IMR-90 (cell line): Measurements from ENCODE around the gene DNM3. TPM values are rescaled to one million over a fixed set of nuclear protein-coding genes. Genes with fewer than 3 reads are reported as not detected.

Source experiments
- ATAC-seq: fragments of 200-7000 bp; cut with Tn5 transposase; 2 replicates; pipeline ENCODE4 v1.9.1; 2020; ENCODE audit warnings: low read depth, mild to moderate bottlenecking, moderate library complexity
- BruUV-seq: library from RNA; stranded (reverse); fragments of 400-500 nt; replicated peaks from 2 replicates; lab custom pipeline; 2021; lab: Mats Ljungman, UMichigan
- CTCF ChIA-PET: fragments of 300-600 bp; formaldehyde crosslinking; extraction: SDS; loops from one replicate; lab custom pipeline; 2021; ENCODE audit warnings: antibody characterized with exemption; lab: Yijun Ruan, JAX
- POLR2A ChIA-PET: fragments of 300-600 bp; sonication (Branson Sonifier 250); formaldehyde crosslinking; loops from one replicate; lab custom pipeline; 2022; ENCODE audit warnings: antibody characterized with exemption; ENCODE audit not compliant: unreplicated experiment; lab: Charles Lee
- DNase-seq: peaks from one replicate; pipeline ENCODE4 v3.0.0; 2013
- H2AFZ ChIP-seq: replicated peaks from 2 replicates; pipeline ENCODE3; 2013; ENCODE audit warnings: low read length, mild to moderate bottlenecking; ENCODE audit not compliant: poor library complexity
- H2AK5ac ChIP-seq: 2 replicates; pipeline ENCODE4 v1.6.1; 2013; ENCODE audit warnings: low read depth, low read length, inconsistent platforms
- H2AK9ac ChIP-seq: replicated peaks from 2 replicates; pipeline ENCODE3; 2013; ENCODE audit warnings: mild to moderate bottlenecking, low read depth, low read length, moderate library complexity; ENCODE audit not compliant: poor library complexity
- H2BK120ac ChIP-seq: 2 replicates; pipeline ENCODE4 v1.6.1; 2013; ENCODE audit warnings: low read depth, low read length, inconsistent platforms
- H2BK15ac ChIP-seq: 3 replicates; pipeline ENCODE4 v1.6.1; 2013; ENCODE audit warnings: low read depth, low read length, inconsistent platforms
- H2BK20ac ChIP-seq: 2 replicates; pipeline ENCODE4 v1.6.1; 2013; ENCODE audit warnings: low read depth, mild to moderate bottlenecking, inconsistent platforms, low read length, moderate library complexity
- H2BK5ac ChIP-seq: 2 replicates; pipeline ENCODE4 v1.6.1; 2013; ENCODE audit warnings: mild to moderate bottlenecking, low read depth, low read length, inconsistent platforms; ENCODE audit not compliant: poor library complexity, severe bottlenecking
- H3K14ac ChIP-seq: replicated peaks from 2 replicates; pipeline ENCODE4 v1.6.1; 2013; ENCODE audit warnings: low read depth, low read length, inconsistent platforms
- H3K18ac ChIP-seq: 2 replicates; pipeline ENCODE4 v1.6.1; 2013; ENCODE audit warnings: low read depth, low read length, control low read depth
- H3K23ac ChIP-seq: 2 replicates; pipeline ENCODE4 v1.6.1; 2013; ENCODE audit warnings: low read depth, low read length, inconsistent platforms
- H3K27ac ChIP-seq: 2 replicates; pipeline ENCODE4 v1.5.1; 2013; ENCODE audit warnings: mild to moderate bottlenecking, control low read depth, low read length; ENCODE audit not compliant: insufficient read depth
- H3K27me3 ChIP-seq: 2 replicates; pipeline ENCODE4 v1.6.1; 2013; ENCODE audit warnings: low read length; ENCODE audit not compliant: control insufficient read depth, insufficient read depth
- H3K36me3 ChIP-seq: 2 replicates; pipeline ENCODE4 v1.6.1; 2013; ENCODE audit warnings: low read length, mixed read lengths; ENCODE audit not compliant: control insufficient read depth, insufficient read depth
- H3K4ac ChIP-seq: 2 replicates; pipeline ENCODE4 v1.6.1; 2013; ENCODE audit warnings: low read depth, low read length, inconsistent platforms
- H3K4me1 ChIP-seq: 2 replicates; pipeline ENCODE4 v1.6.1; 2013; ENCODE audit warnings: low read length, mixed read lengths; ENCODE audit not compliant: control insufficient read depth, insufficient read depth
- H3K4me2 ChIP-seq: 2 replicates; pipeline ENCODE4 v1.6.1; 2013; ENCODE audit warnings: low read depth, mild to moderate bottlenecking, control low read depth, low read length, moderate library complexity
- H3K4me3 ChIP-seq: 2 replicates; pipeline ENCODE4 v1.5.1; 2013; ENCODE audit warnings: low read depth, mild to moderate bottlenecking, control low read depth, low read length, moderate library complexity; ENCODE audit not compliant: insufficient read depth
- H3K56ac ChIP-seq: 2 replicates; pipeline ENCODE4 v1.6.1; 2013; ENCODE audit warnings: low read length, inconsistent platforms; ENCODE audit not compliant: insufficient read depth; ENCODE audit errors: extremely low read depth
- H3K79me1 ChIP-seq, 2 experiments: 2 replicates each; pipeline ENCODE4 v1.6.1; 2013; ENCODE audit warnings: low read length in 2 of 2, inconsistent platforms in 1 of 2, low read depth in 1 of 2
- H3K9ac ChIP-seq: 2 replicates; pipeline ENCODE4 v1.6.1; 2013; ENCODE audit warnings: low read depth, low read length, control low read depth
- H3K9me1 ChIP-seq: 2 replicates; pipeline ENCODE4 v1.6.1; 2013; ENCODE audit warnings: low read length, inconsistent platforms; ENCODE audit not compliant: insufficient read depth
- H3K9me3 ChIP-seq: 2 replicates; pipeline ENCODE4 v1.6.1; 2013; ENCODE audit warnings: low read length; ENCODE audit not compliant: control insufficient read depth, insufficient read depth
- H4K20me1 ChIP-seq: 2 replicates; pipeline ENCODE4 v1.6.1; 2013; ENCODE audit warnings: low read length, inconsistent platforms; ENCODE audit not compliant: insufficient read depth
- H4K5ac ChIP-seq: 2 replicates; pipeline ENCODE4 v1.6.1; 2013; ENCODE audit warnings: mild to moderate bottlenecking, low read depth, low read length, control low read depth
- H4K8ac ChIP-seq, 2 experiments: 2 replicates each; pipeline ENCODE4 v1.6.1; 2013; ENCODE audit warnings: low read depth in 2 of 2, low read length in 2 of 2, control low read depth in 1 of 2, inconsistent platforms in 1 of 2
- H4K91ac ChIP-seq: 2 replicates; pipeline ENCODE4 v1.6.1; 2013; ENCODE audit warnings: low read depth, low read length, inconsistent platforms; ENCODE audit not compliant: insufficient read depth
- BHLHE40 ChIP-seq: fragments of 150-350 bp; IDR thresholded peaks from 2 replicates; pipeline ENCODE4 v1.6.1; 2016; ENCODE audit warnings: mild to moderate bottlenecking, low read depth, low read length
- CEBPB ChIP-seq: IDR thresholded peaks from 2 replicates; pipeline ENCODE4 v1.6.1; 2012; ENCODE audit warnings: low read depth, low read length, improper control_type of control experiment
- CHD1 ChIP-seq: IDR thresholded peaks from 2 replicates; pipeline ENCODE4 v1.6.1; 2012; ENCODE audit warnings: low read depth, low read length, improper control_type of control experiment
- CTCF ChIP-seq: conservative IDR thresholded peaks from 2 replicates; pipeline ENCODE4 v1.5.1; 2012; ENCODE audit warnings: mild to moderate bottlenecking, low read depth, low read length, improper control_type of control experiment
- ELK1 ChIP-seq: fragments of 150-350 bp; IDR thresholded peaks from 2 replicates; pipeline ENCODE4 v1.6.1; 2016; ENCODE audit warnings: low read depth, mild to moderate bottlenecking, low read length, moderate library complexity, borderline replicate concordance
- FOS ChIP-seq: fragments of 150-350 bp; IDR thresholded peaks from 2 replicates; pipeline ENCODE4 v1.6.1; 2016; ENCODE audit warnings: low read depth, low read length
- MAFK ChIP-seq: IDR thresholded peaks from 2 replicates; pipeline ENCODE4 v1.6.1; 2012; ENCODE audit warnings: low read depth, low read length, improper control_type of control experiment
- MAZ ChIP-seq: IDR thresholded peaks from 2 replicates; pipeline ENCODE4 v1.6.1; 2012; ENCODE audit warnings: low read depth, mild to moderate bottlenecking, low read length, improper control_type of control experiment, moderate library complexity, borderline replicate concordance
- MXI1 ChIP-seq: IDR thresholded peaks from 2 replicates; pipeline ENCODE4 v1.6.1; 2012; ENCODE audit warnings: low read depth, mild to moderate bottlenecking, low read length, moderate library complexity, borderline replicate concordance
- NFE2L2 ChIP-seq: fragments of 150-350 bp; IDR thresholded peaks from 2 replicates; pipeline ENCODE4 v1.6.1; 2016; ENCODE audit warnings: low read depth, mild to moderate bottlenecking, low read length
- POLR2A ChIP-seq: IDR thresholded peaks from 2 replicates; pipeline ENCODE4 v1.6.1; 2012; ENCODE audit warnings: mild to moderate bottlenecking, low read depth, low read length
- RAD21 ChIP-seq: IDR thresholded peaks from 2 replicates; pipeline ENCODE4 v1.6.1; 2012; ENCODE audit warnings: low read length, improper control_type of control experiment
- RCOR1 ChIP-seq: IDR thresholded peaks from 2 replicates; pipeline ENCODE4 v1.6.1; 2012; ENCODE audit warnings: mild to moderate bottlenecking, low read length, improper control_type of control experiment; ENCODE audit not compliant: insufficient replicate concordance
- RFX5 ChIP-seq: IDR thresholded peaks from 2 replicates; pipeline ENCODE4 v1.8.0; 2012; ENCODE audit warnings: low read depth, mild to moderate bottlenecking, low read length, moderate library complexity
- SMC3 ChIP-seq: fragments of 150-350 bp; IDR thresholded peaks from 2 replicates; pipeline ENCODE4 v1.6.1; 2016; ENCODE audit warnings: low read depth, mild to moderate bottlenecking, antibody characterized with exemption, low read length, moderate library complexity
- USF2 ChIP-seq: fragments of 150-350 bp; IDR thresholded peaks from 2 replicates; pipeline ENCODE4 v1.6.1; 2017; ENCODE audit warnings: mild to moderate bottlenecking, antibody characterized with exemption, low read length, low read depth
- WGBS, 2 experiments: methylation state at CpG; one replicate each; pipeline versions ENCODE4 v1.1.5 to v1.1.7; 2013; ENCODE audit warnings: missing lambda C conversion rate in 2 of 2; ENCODE audit not compliant: insufficient read length in 1 of 2; ENCODE audit errors: extremely low coverage in 2 of 2; 5-methylcytosine and 5-hydroxymethylcytosine counted together
- dilution Hi-C: fragments of 300-500 bp; cut with HindIII; formaldehyde crosslinking; loops from one replicate; pipeline ENCODE4 v1.14.3; 2018; ENCODE audit warnings: low sequenced_read_pairs; ENCODE audit not compliant: unreplicated experiment
- in situ Hi-C: fragments of 300-500 bp; cut with MboI; formaldehyde crosslinking; loops from 3 replicates; pipeline ENCODE4 v1.14.3; 2019; ENCODE audit warnings: low sequenced_read_pairs, inconsistent platforms, mixed read lengths
- intact Hi-C: fragments of 100-400 bp; cut with micrococcal nuclease; formaldehyde crosslinking; loops from 2 replicates; pipeline ENCODE4 v1.10.0; 2022
- polyA plus RNA-seq, 3 experiments: library from polyadenylated mRNA; depleted of rRNA; stranded (reverse); fragments of >200 nt; gene quantifications; 2 replicates each; pipeline ENCODE4 v1.2.3, GENCODE V29; 2012; ENCODE audit warnings: low replicate concordance in 1 of 3
- total RNA-seq: library from RNA; depleted of rRNA; stranded (reverse); fragments of >200 nt; gene quantifications from 2 replicates; pipeline ENCODE4 v1.2.3, GENCODE V29; 2012

Gene DNM3
- total and polyA plus RNA-seq, 2 of the 4 experiments (the other 2 are of a cell fraction): 0.36 TPM

GRCh38 chr1:171934664-171935063, 93.4 kb downstream of the DNM3 start:
- H3K18ac ChIP-seq: no peak overlapping the region
- no peak overlapping the region for H3K4ac ChIP-seq
- H2BK15ac ChIP-seq: no peak overlapping the region
- dilution Hi-C loops: no loop called here
- no peak overlapping the region for H2BK5ac ChIP-seq
- H3K9me1 ChIP-seq: no peaks in the 10 kb centered on the region
- DNase-seq (no peak), ATAC-seq (no peak)
- H3K14ac ChIP-seq: no peak overlapping the region
- no peak overlapping the region for H2AFZ ChIP-seq
- H3K79me1 ChIP-seq: no peaks in the 10 kb centered on the region
- WGBS, 2 experiments: 86% methylated on average over 1 of the region's 3 CpGs; no CpG with 5 or more reads in 1 of the 2 experiments
- in situ Hi-C loops: no loop called here
- TF ChIP-seq MXI1 (no peak), ELK1 (no peak), POLR2A (no peak), BHLHE40 (no peak), CHD1 (no peak), CTCF (no peak), SMC3 (no peak), MAZ (no peak), USF2 (no peak), RFX5 (no peak), NFE2L2 (no peak), RAD21 (no peak), MAFK (no peak), CEBPB (no peak), FOS (no peak), RCOR1 (no peak)
- H2AK9ac ChIP-seq: no peak overlapping the region
- no peak overlapping the region for H4K8ac ChIP-seq
- H3K27me3 ChIP-seq: peaks cover 2% of the 10 kb centered on the region; the same call in 1 of the 2 replicates
- POLR2A ChIA-PET: no interaction called here
- H3K23ac ChIP-seq: no peak overlapping the region
- BruUV-seq: no TSS peak
- H3K36me3 ChIP-seq: no peaks in the 10 kb centered on the region
- no peak overlapping the region for H2BK120ac ChIP-seq
- CTCF ChIA-PET: interaction anchor here (0.6 kb wide), 1 partner anchor 388 kb away, joined by 3 read pairs; no protein-coding TSS in a partner anchor
- H3K9me3 ChIP-seq: no peaks in the 10 kb centered on the region
- no peak overlapping the region for H3K4me2 ChIP-seq
- no peaks in the 10 kb centered on the region for H4K20me1 ChIP-seq
- H4K5ac ChIP-seq: no peak overlapping the region
- intact Hi-C loops: no loop called here
- H3K56ac ChIP-seq: no peak overlapping the region
- H3K4me1 ChIP-seq: no peaks in the 10 kb centered on the region
- H3K9ac ChIP-seq: no peak overlapping the region
- H2AK5ac ChIP-seq: no peak overlapping the region
- H2BK20ac ChIP-seq: no peak overlapping the region
- no peak overlapping the region for H3K4me3 ChIP-seq
- no peak overlapping the region for H3K27ac ChIP-seq
- no peak overlapping the region for H4K91ac ChIP-seq
